Fibroblast of villous mesenchyme (primary cell): ENCODE results near the gene CYP24A1. TPM values are rescaled to one million over a fixed set of nuclear protein-coding genes. Genes with fewer than 3 reads are reported as not detected.

ENCODE experiments used
- DNase-seq: peaks from one replicate; pipeline ENCODE4 v3.0.0-alpha.2; 2010; ENCODE audit warnings: low read depth
- H3K4me3 ChIP-seq: 2 replicates; pipeline ENCODE4 v1.5.1; 2011; ENCODE audit warnings: low read depth, mild to moderate bottlenecking, low read length
- total RNA-seq: library from RNA; depleted of rRNA; stranded (reverse); fragments of >200 nt; gene quantifications from 2 replicates; pipeline ENCODE4 v1.2.3, GENCODE V29; 2012
- TF ChIP-seq, protein P1 (sequence below): IDR thresholded peaks from 2 replicates; pipeline ENCODE4 v1.5.1; 2012; ENCODE audit warnings: low read depth, mild to moderate bottlenecking, low read length; ENCODE audit not compliant: insufficient read depth

Gene CYP24A1
- total RNA-seq, 1 donor, result not detected

DNA sequence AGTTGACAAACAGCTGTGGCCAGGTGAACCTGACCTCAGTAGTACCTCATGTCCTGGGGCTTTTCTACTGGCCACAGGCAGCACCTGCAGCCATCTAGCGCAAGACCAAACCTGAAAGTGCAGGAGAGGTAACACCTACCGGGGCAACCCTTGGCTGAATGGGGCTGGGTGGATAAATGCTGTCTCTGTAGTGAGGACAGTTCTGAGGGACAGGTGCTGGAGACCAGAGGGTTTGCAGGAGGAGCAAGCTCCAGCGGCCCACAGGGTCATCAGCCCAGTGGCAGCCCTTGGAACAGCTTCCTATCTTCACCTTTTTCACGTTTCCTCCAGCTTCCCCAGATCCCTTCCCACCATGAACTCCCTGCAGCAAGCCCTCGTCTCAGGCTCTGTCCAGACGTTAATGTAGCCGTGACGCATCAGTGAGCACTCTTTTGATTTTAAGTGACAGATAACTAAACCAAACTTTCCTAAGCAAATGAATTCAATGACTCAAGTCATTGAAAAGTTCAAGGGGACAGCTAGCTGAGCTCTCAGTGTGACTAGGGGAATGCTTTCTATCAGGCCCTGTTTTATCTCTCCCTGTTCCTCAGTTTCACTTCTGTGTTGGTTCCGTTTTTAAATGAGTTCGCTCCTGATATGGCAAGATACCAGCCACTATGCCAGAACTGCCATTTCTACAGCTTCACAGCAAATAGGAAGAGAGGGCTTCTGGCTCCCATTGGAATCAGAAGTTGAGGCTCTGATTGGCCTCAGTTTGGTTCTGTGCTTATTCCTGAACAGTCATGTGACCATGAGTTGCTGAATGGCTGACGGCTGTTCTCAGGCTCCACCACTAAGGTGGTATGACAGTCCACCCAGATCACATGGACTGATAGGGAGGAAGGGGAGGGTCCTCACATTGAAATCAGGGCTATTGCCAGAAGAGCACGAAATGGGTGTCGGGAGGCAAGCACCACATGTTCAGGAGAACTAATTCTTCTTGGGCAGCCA is 22.0 kb upstream of the CYP24A1 start:
- TF ChIP-seq, protein P1, sequence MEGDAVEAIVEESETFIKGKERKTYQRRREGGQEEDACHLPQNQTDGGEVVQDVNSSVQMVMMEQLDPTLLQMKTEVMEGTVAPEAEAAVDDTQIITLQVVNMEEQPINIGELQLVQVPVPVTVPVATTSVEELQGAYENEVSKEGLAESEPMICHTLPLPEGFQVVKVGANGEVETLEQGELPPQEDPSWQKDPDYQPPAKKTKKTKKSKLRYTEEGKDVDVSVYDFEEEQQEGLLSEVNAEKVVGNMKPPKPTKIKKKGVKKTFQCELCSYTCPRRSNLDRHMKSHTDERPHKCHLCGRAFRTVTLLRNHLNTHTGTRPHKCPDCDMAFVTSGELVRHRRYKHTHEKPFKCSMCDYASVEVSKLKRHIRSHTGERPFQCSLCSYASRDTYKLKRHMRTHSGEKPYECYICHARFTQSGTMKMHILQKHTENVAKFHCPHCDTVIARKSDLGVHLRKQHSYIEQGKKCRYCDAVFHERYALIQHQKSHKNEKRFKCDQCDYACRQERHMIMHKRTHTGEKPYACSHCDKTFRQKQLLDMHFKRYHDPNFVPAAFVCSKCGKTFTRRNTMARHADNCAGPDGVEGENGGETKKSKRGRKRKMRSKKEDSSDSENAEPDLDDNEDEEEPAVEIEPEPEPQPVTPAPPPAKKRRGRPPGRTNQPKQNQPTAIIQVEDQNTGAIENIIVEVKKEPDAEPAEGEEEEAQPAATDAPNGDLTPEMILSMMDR, result no peak
- no peak overlapping the region for H3K4me3 ChIP-seq
- DNase-seq, result no peak

DNA sequence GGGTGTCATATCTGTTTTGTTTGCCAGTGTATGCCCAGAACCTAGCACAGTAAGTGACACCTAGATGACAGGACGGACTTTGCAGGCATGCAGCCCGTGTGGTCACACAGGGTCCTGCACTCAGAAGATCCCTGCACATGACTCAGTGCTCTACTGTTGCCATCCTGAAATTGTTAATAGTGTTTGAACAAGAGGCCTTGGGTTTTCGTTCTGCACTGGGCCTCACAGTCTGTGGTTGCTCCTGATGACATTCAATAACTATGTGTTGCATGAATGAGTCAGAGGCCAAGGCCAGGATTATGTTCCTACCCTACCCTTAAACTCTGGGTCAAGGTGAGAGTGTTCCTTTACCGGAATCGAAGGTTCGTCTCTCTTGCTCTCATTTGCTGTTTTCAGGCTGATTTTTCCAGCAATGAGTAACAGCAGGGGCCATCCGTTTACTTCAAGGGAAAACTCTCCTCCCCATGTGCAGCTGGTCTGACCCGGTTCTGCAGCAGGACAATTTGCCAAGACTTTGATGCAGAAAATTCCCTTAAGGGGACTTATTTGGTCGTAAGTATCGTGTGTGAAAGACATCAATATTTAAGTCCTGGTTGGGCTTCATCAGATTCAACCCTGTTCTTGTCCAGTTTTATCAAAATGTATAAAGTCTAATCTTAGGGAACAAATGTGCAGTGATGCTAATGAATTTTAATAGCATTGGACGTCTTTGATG is 21.1 kb upstream of the CYP24A1 start:
- TF ChIP-seq, protein P1, result peak; percentile 18
- no peak for DNase-seq
- H3K4me3 ChIP-seq, result no peak overlapping the region

DNA sequence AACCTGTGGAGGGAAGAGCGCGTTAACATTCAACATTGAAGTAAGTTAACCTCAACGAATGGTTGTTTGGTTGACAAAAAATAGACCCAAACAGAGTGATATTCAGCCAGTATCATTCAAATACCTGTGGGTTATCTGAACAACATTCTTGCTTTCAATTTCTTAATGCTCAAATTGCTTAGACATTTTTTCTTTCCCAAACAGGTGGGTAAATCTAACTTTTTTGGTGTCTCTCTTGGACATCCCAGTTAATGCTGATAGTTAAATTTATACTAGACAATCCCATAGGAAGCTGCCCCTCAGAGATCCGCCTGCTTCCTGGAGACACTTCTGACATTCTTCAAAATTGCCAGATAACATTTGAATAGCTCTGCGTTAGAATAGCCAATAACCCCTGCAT is 20.0 kb upstream of the CYP24A1 start:
- no peak overlapping the region for H3K4me3 ChIP-seq
- TF ChIP-seq, protein P1, result no peak

GRCh38 chr20:54190217-54190616 is 16.4 kb upstream of the CYP24A1 start:
- TF ChIP-seq, protein P1, result no peak
- no peak overlapping the region for H3K4me3 ChIP-seq
- no peak for DNase-seq

More for the DNA sequence above, 20.0 kb upstream of the CYP24A1 start:
- DNase-seq, result no peak

GRCh38 chr20:54189630-54190029 is 15.8 kb upstream of the CYP24A1 start:
- no peak for DNase-seq
- TF ChIP-seq, protein P1, result no peak
- no peak overlapping the region for H3K4me3 ChIP-seq

DNA sequence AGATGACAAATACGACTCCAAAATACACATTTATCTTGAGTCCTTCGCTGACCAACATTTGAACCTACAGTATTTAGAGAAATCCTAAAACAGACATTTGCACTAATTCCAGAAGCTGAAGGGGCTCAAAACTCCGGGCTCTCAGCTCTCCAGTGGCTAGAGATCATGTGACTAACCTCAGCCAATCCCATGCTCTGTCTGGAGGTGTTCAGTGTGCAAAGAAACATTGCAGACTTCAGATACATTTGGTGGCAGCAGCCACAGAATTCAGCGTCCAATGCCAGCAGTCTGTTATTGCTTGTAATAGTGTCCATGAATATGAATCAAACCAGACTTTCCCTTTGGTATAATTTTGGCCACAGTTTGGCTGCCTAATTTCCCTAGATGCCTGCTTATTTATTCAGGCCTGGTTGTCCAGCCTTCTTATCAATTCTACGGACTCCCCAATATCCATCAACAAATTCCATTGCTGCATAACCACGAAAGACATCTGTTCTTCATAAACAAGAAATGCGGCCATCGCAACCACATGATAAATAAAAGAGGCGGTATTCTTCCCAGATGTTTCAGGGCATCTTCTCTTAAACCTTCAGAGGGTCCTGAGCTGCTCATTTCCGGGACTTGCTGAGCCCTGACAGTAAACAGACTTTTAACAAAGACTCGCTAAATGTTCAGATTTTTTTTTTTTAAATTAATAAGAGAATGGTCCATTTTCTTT is 14.5 kb upstream of the CYP24A1 start:
- TF ChIP-seq, protein P1, result no peak
- H3K4me3 ChIP-seq, result no peak overlapping the region
- peak; percentile 45 for DNase-seq
